PC-3 (cell line): ENCODE data around the gene CREBBP. TPM values are rescaled to one million over a fixed set of nuclear protein-coding genes. Genes with fewer than 3 reads are reported as not detected.

Experiments
- ATAC-seq: fragments of 200-7000 bp; cut with Tn5 transposase; 2 replicates; pipeline ENCODE4 v1.9.1; 2020; ENCODE audit warnings: mild to moderate bottlenecking, moderate library complexity
- BruUV-seq: library from RNA; stranded (reverse); fragments of 400-500 nt; replicated peaks from 2 replicates; lab custom pipeline; 2021; lab: Mats Ljungman, UMichigan
- CTCF ChIA-PET: fragments of 300-600 bp; sonication (Branson Sonifier 250); formaldehyde crosslinking; loops from one replicate; lab custom pipeline; 2022; ENCODE audit warnings: antibody characterized with exemption; lab: Charles Lee
- POLR2A ChIA-PET: fragments of 300-600 bp; sonication (Branson Sonifier 250); formaldehyde crosslinking; loops from one replicate; lab custom pipeline; 2022; ENCODE audit warnings: antibody characterized with exemption; ENCODE audit not compliant: unreplicated experiment; lab: Charles Lee
- DNase-seq: peaks from one replicate; pipeline ENCODE4 v3.0.0-alpha.2; 2015
- H2AFZ ChIP-seq: fragments of 300-600 bp; sonication (generic); 2 replicates; pipeline ENCODE4 v1.6.0; 2016; ENCODE audit warnings: antibody characterized with exemption, low read length
- H3F3A ChIP-seq: fragments of 300-600 bp; sonication (generic); one replicate; pipeline ENCODE4 v1.6.0; 2017; ENCODE audit warnings: antibody characterized with exemption, low read length, control low read depth, mild to moderate bottlenecking; ENCODE audit not compliant: unreplicated experiment
- H3K27ac ChIP-seq: fragments of 300-600 bp; sonication (generic); 2 replicates; pipeline ENCODE4 v1.5.1; 2016; ENCODE audit warnings: mild to moderate bottlenecking, low read length
- H3K27me3 ChIP-seq: fragments of 300-600 bp; sonication (generic); 2 replicates; pipeline ENCODE4 v1.6.1; 2016; ENCODE audit warnings: low read length, mixed read lengths
- H3K36me3 ChIP-seq: fragments of 300-600 bp; sonication (generic); 2 replicates; pipeline ENCODE4 v1.6.1; 2016; ENCODE audit warnings: low read depth, mixed run types, low read length, mixed read lengths
- H3K4me1 ChIP-seq: fragments of 300-600 bp; sonication (generic); 2 replicates; pipeline ENCODE4 v1.5.1; 2016; ENCODE audit warnings: low read length; ENCODE audit not compliant: insufficient read depth
- H3K4me2 ChIP-seq: fragments of 300-600 bp; sonication (generic); 2 replicates; pipeline ENCODE4 v1.6.0; 2016; ENCODE audit warnings: low read length
- H3K4me3 ChIP-seq: fragments of 300-600 bp; sonication (generic); 2 replicates; pipeline ENCODE4 v1.5.1; 2016; ENCODE audit warnings: mild to moderate bottlenecking, low read length, mixed read lengths
- H3K79me2 ChIP-seq: fragments of 300-600 bp; sonication (generic); 2 replicates; pipeline ENCODE4 v1.6.1; 2017; ENCODE audit warnings: low read length, mixed read lengths
- H3K9ac ChIP-seq: fragments of 300-600 bp; sonication (generic); 2 replicates; pipeline ENCODE4 v1.6.0; 2016; ENCODE audit warnings: mild to moderate bottlenecking, low read length
- H3K9me2 ChIP-seq: fragments of 300-600 bp; sonication (generic); replicated peaks from 2 replicates; pipeline ENCODE4 v1.6.1; 2016; ENCODE audit warnings: mixed run types, low read length, mixed read lengths
- H3K9me3 ChIP-seq: fragments of 300-600 bp; sonication (generic); 2 replicates; pipeline ENCODE4 v1.6.1; 2016; ENCODE audit warnings: low read length, mixed read lengths
- H4K20me1 ChIP-seq: fragments of 300-600 bp; sonication (generic); 2 replicates; pipeline ENCODE4 v1.6.1; 2016; ENCODE audit warnings: low read length, mixed read lengths
- CTCF ChIP-seq: fragments of 300-600 bp; sonication (generic); conservative IDR thresholded peaks from 2 replicates; pipeline ENCODE4 v1.5.1; 2017; ENCODE audit warnings: antibody characterized with exemption, low read depth, mild to moderate bottlenecking, low read length
- EZH2 ChIP-seq: fragments of 300-600 bp; sonication (generic); IDR thresholded peaks from one replicate; pipeline ENCODE4 v1.6.1; 2017; ENCODE audit warnings: antibody characterized with exemption, mild to moderate bottlenecking, low read length; ENCODE audit not compliant: unreplicated experiment
- EZH2phosphoT487 ChIP-seq: fragments of 300-600 bp; sonication (generic); IDR thresholded peaks from 2 replicates; pipeline ENCODE4 v1.6.1; 2018; ENCODE audit warnings: mild to moderate bottlenecking, antibody characterized with exemption, low read length, borderline replicate concordance
- intact Hi-C: fragments of 100-400 bp; cut with micrococcal nuclease; formaldehyde crosslinking; loops from 2 replicates; pipeline ENCODE4 v1.9.0; 2023
- total RNA-seq: library from RNA; depleted of rRNA; stranded (reverse); fragments of >200 nt; gene quantifications from 2 replicates; pipeline ENCODE4 v1.2.3, GENCODE V29; 2014

CREBBP gene
- total RNA-seq, 1 experiment from 2014 or later: 21.9 TPM

- Histone ChIP-seq H4K20me1 (0 out of 2 replicates have a peak, but pooled peaks cover 3% of the 10 kb centered on the region), H3K9me3 (no peaks in the 10 kb centered on the region), H3K4me1 (peaks cover 30% of the 10 kb centered on the region), H3K4me2 (no peak overlapping the region), H3K4me3 (no peak overlapping the region), H3F3A (peaks cover 5% of the 10 kb centered on the region), H3K79me2 (no peaks in the 10 kb centered on the region), H3K27ac (peak overlapping the region; percentile 82), H3K9ac (no peak overlapping the region), H2AFZ (no peak overlapping the region), H3K9me2 (no peaks in the 10 kb centered on the region), H3K27me3 (no peaks in the 10 kb centered on the region), H3K36me3 (peaks cover 29% of the 10 kb centered on the region)
- DNase-seq (no peak), ATAC-seq (no peak)
- POLR2A ChIA-PET: no interaction called here
- intact Hi-C loops: loop anchor here (5.0 kb wide), 1 partner anchor 102 kb away; no protein-coding TSS in a partner anchor
- no TSS peak for BruUV-seq
- CTCF ChIA-PET: no interaction called here
- TF ChIP-seq EZH2phosphoT487 (no peak), CTCF (no peak), EZH2 (no peak)
These were observed 110.6 kb downstream of the CREBBP start for GRCh38 chr16:3769942-3770341.

- Histone ChIP-seq H3K4me2 (no peak overlapping the region), H3K27me3 (no peaks in the 10 kb centered on the region), H4K20me1 (0 out of 2 replicates have a peak, but pooled peaks cover 3% of the 10 kb centered on the region), H3K27ac (no peak overlapping the region), H3K9me2 (no peaks in the 10 kb centered on the region), H3K9me3 (no peaks in the 10 kb centered on the region), H3K9ac (no peak overlapping the region), H3K4me3 (no peak overlapping the region), H3F3A (peaks cover 5% of the 10 kb centered on the region), H3K4me1 (peaks cover 30% of the 10 kb centered on the region), H3K36me3 (peaks cover 29% of the 10 kb centered on the region), H3K79me2 (no peaks in the 10 kb centered on the region), H2AFZ (no peak overlapping the region)
- no peak for ATAC-seq
- intact Hi-C loops: no loop called here
- ChIA-PET CTCF (no interaction called here), POLR2A (no interaction called here)
- DNase-seq: no peak
- no peak for TF ChIP-seq EZH2
- BruUV-seq: no TSS peak
These were observed 111.5 kb downstream of the CREBBP start for GRCh38 chr16:3769013-3769412.

GRCh38 chr16:3767333-3767986, 113.1 kb downstream of the CREBBP start:
- Histone ChIP-seq H3K4me3 (no peak overlapping the region), H3K27me3 (no peaks in the 10 kb centered on the region), H2AFZ (no peak overlapping the region), H3K36me3 (peaks cover 25% of the 10 kb centered on the region), H3K4me1 (peaks cover 21% of the 10 kb centered on the region), H3K27ac (no peak overlapping the region), H3K9me3 (no peaks in the 10 kb centered on the region), H3K9me2 (no peaks in the 10 kb centered on the region), H4K20me1 (0 out of 2 replicates have a peak, but pooled peaks cover 3% of the 10 kb centered on the region), H3K79me2 (no peaks in the 10 kb centered on the region), H3K4me2 (no peak overlapping the region), H3F3A (peaks cover 5% of the 10 kb centered on the region), H3K9ac (no peak overlapping the region)
- ChIA-PET CTCF (no interaction called here), POLR2A (no interaction called here)
- no peak for TF ChIP-seq CTCF
- intact Hi-C loops: no loop called here
- DNase-seq: no peak
- no TSS peak for BruUV-seq
- no peak for ATAC-seq
